ENCODE measurements around the gene PTOV1. TPM values are rescaled to one million over a fixed set of nuclear protein-coding genes. Genes with fewer than 3 reads are reported as not detected.
A peak's percentile ranks its signal among the peaks of the same experiment; 100 is the strongest.

PTOV1 gene
- total and polyA plus RNA-seq, 10 of the 15 experiments (the other 5 are each of a cell fraction or from before 2014, with no cell fraction given), result 3.2 to 83.5 (median 22.3) TPM

GRCh38 chr19:49895566-49896297 lies 44.8 kb downstream of the PTOV1 start:
- Histone ChIP-seq H3K27ac (ENCODE audit: control insufficient read depth, insufficient read depth) (peak overlapping the region; percentile 91), H3K4me1 (ENCODE audit: control insufficient read depth, insufficient read depth, low read length) (peaks cover 39% of the 10 kb centered on the region), H3K79me2 (ENCODE audit: control insufficient read depth, insufficient read depth, low read length) (peaks cover 42% of the 10 kb centered on the region), H2AFZ (ENCODE audit: control insufficient read depth, low read depth, low read length) (no peak overlapping the region; the same call in none of the 2 replicates), H4K20me1 (ENCODE audit: control insufficient read depth, insufficient read depth) (no peaks in the 10 kb centered on the region), H3K36me3 (ENCODE audit: control insufficient read depth in 2 of 2, insufficient read depth in 2 of 2, low read length in 1 of 2) (no peaks in the 10 kb centered on the region; a peak in 2 of 4 replicates), H3K9ac (ENCODE audit: control insufficient read depth, insufficient read depth, low read length) (peak overlapping the region; percentile 78), H3K9me3 (replicated peaks; ENCODE audit: control insufficient read depth, insufficient read depth, low read length) (no peaks in the 10 kb centered on the region; the same call in 2 of the 3 replicates), H3K27me3 (replicated peaks in 1 of 2; ENCODE audit: control insufficient read depth in 2 of 2, insufficient read depth in 2 of 2, low read length in 1 of 2) (no peaks in the 10 kb centered on the region), H3K4me3 (peak overlapping the region; percentile 77), H3K4me2 (ENCODE audit: control insufficient read depth, insufficient read depth) (peak overlapping the region; percentile 86)
- FAIRE-seq, result peak; percentile 70
- WGBS (ENCODE audit: insufficient coverage, insufficient replicate concordance, low lambda C conversion rate, missing lambda C conversion rate), result 2% methylated on average over 17 of the region's 17 CpGs
- TSS peak; percentile 82 for BruUV-seq (replicated peaks)
- peak; percentile 41 for ATAC-seq
- CTCF ChIA-PET, result interaction anchor here (0.8 to 6.3 kb wide), 7 partner anchors 9 to 88 kb away, joined by 3 to 71 read pairs (median 3); partner anchors contain the start of gene NUP62
- in situ Hi-C loops (cut with MboI) (loop anchor here (25.0 kb wide), 1 partner anchor 1258 kb away; the partner anchor contains the start of genes CA11 and DBP), intact Hi-C loops (cut with micrococcal nuclease; ENCODE audit: unreplicated experiment) (loop anchor here (2.0 kb wide), 2 partner anchors 19 to 33 kb away; partner anchors contain the start of genes AKT1S1, ATF5, NUP62 and TBC1D17)
- DNase-seq (ENCODE audit: low read depth, low spot score), result no peak
- RAD21 ChIA-PET (ENCODE audit: unreplicated experiment), result interaction anchor here (1.1 to 5.4 kb wide), 7 partner anchors 9 to 32 kb away, joined by 3 to 66 read pairs (median 26); partner anchors contain the start of genes ATF5 and NUP62
- SMC1A ChIA-PET (ENCODE audit: uncharacterized antibody, unreplicated experiment), result interaction anchor here (2.4 to 7.3 kb wide), 3 partner anchors 9 to 32 kb away, joined by 6 to 110 read pairs (median 78); partner anchors contain the start of genes ATF5 and NUP62
- POLR2A ChIA-PET, result interaction anchor here (0.6 to 8.2 kb wide), 14 partner anchors 8 to 525 kb away, joined by 3 to 116 read pairs (median 8); partner anchors contain the start of genes AKT1S1, ATF5, NUP62 and TBC1D17
- no peak for TF ChIP-seq USF2 (IDR thresholded peaks at IDR 0.05; ENCODE audit: borderline replicate concordance, low read depth, low read length)
- TF ChIP-seq SMARCA5 (IDR thresholded peaks at IDR 0.05), result no peak
- TF ChIP-seq NBN (IDR thresholded peaks at IDR 0.05), result no peak; the same call in 1 of the 2 replicates
- no peak for TF ChIP-seq NFIC (IDR thresholded peaks at IDR 0.05; ENCODE audit: low read depth, low read length)
- no peak for TF ChIP-seq KDM1A (IDR thresholded peaks at IDR 0.05; ENCODE audit: borderline replicate concordance)
- TF ChIP-seq CEBPB (IDR thresholded peaks at IDR 0.05; ENCODE audit: borderline replicate concordance in 1 of 2, low read depth in 2 of 2, low read length in 2 of 2), result no peak
- 0 out of 2 replicates have a peak, but pooled peaks have one; percentile 68 for TF ChIP-seq TCF12 (IDR thresholded peaks at IDR 0.05; ENCODE audit: low read depth, low read length)
- no peak for TF ChIP-seq CTCF (IDR thresholded peaks at IDR 0.05 in 2 of 3, conservative IDR thresholded peaks at IDR 0.05 in 1 of 3; ENCODE audit: control insufficient read depth in 2 of 3, extremely low read depth in 1 of 3, insufficient read depth in 1 of 3, low read depth in 3 of 3, low read length in 3 of 3)
- no peak for TF ChIP-seq NR2C2 (IDR thresholded peaks at IDR 0.05; ENCODE audit: borderline replicate concordance, control insufficient read depth, insufficient read length, low read depth)
- TF ChIP-seq ESRRA (IDR thresholded peaks at IDR 0.05; ENCODE audit: low read length), result no peak
- TF ChIP-seq MYC (IDR thresholded peaks at IDR 0.05; ENCODE audit: insufficient read depth, insufficient read length, insufficient replicate concordance, low read length, severe bottlenecking), result peak; percentile 24
- TF ChIP-seq NRF1 (conservative IDR thresholded peaks at IDR 0.05; ENCODE audit: low read depth, low read length), result no peak
- TF ChIP-seq PKNOX1 (IDR thresholded peaks at IDR 0.05), result no peak
- TF ChIP-seq SIX5 (IDR thresholded peaks at IDR 0.05; ENCODE audit: low read depth, low read length, severe bottlenecking), result no peak
- peak; percentile 60; the same call in 1 of the 2 replicates for TF ChIP-seq SIN3A (IDR thresholded peaks at IDR 0.05; ENCODE audit: low read depth, low read length)

Data from GM12878 (cell line).